ENCODE results near the gene IL3. TPM values are rescaled to one million over a fixed set of nuclear protein-coding genes. Genes with fewer than 3 reads are reported as not detected.

The IL3 gene
- total RNA-seq, 4 donors from 2014 or later = not detected

- in situ Hi-C loops (cut with MboI; ENCODE audit: low sequenced_read_pairs in 4 of 4) = no loop called here
- Histone ChIP-seq H3K9me3 (no peaks in the 10 kb centered on the region), H3K4me1 (peaks cover 20% of the 10 kb centered on the region in 2 donors), H3K36me3 (no peaks in the 10 kb centered on the region), H3K27ac (peak overlapping the region; percentile 12 to 50 (median 30)), H3K27me3 (peaks cover 0 to 3% (median 0%) of the 10 kb centered on the region in 3 donors), H3K4me3 (no peak overlapping the region)
- intact Hi-C loops (cut with DNase I; ENCODE audit: low total_unique reads) = loop anchor here (5.0 kb wide), 1 partner anchor 49 kb away; the partner anchor contains the start of gene IL3
- TF ChIP-seq POLR2A (IDR thresholded peaks at IDR 0.05) = no peak
- TF ChIP-seq, protein P1, sequence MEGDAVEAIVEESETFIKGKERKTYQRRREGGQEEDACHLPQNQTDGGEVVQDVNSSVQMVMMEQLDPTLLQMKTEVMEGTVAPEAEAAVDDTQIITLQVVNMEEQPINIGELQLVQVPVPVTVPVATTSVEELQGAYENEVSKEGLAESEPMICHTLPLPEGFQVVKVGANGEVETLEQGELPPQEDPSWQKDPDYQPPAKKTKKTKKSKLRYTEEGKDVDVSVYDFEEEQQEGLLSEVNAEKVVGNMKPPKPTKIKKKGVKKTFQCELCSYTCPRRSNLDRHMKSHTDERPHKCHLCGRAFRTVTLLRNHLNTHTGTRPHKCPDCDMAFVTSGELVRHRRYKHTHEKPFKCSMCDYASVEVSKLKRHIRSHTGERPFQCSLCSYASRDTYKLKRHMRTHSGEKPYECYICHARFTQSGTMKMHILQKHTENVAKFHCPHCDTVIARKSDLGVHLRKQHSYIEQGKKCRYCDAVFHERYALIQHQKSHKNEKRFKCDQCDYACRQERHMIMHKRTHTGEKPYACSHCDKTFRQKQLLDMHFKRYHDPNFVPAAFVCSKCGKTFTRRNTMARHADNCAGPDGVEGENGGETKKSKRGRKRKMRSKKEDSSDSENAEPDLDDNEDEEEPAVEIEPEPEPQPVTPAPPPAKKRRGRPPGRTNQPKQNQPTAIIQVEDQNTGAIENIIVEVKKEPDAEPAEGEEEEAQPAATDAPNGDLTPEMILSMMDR (IDR thresholded peaks at IDR 0.05 in 4 of 5, conservative IDR thresholded peaks at IDR 0.05 in 1 of 5) = no peak
- DNase-seq = peak; percentile 34 to 65
- ATAC-seq = peak; percentile 82 to 83
Observed at GRCh38 chr5:132013006-132013689, 47.3 kb upstream of the IL3 start.

- DNase-seq (peak; percentile 1 to 4), ATAC-seq (peak in 1 of 2 donors; percentile 7)
- no peaks in the 10 kb centered on the region for H3K36me3 ChIP-seq
- no peaks in the 10 kb centered on the region for H3K9me3 ChIP-seq
- peaks cover 14 to 16% of the 10 kb centered on the region in 2 donors for H3K4me1 ChIP-seq
- no peak overlapping the region for H3K4me3 ChIP-seq
- H3K27me3 ChIP-seq = peaks cover 0 to 3% (median 0%) of the 10 kb centered on the region in 3 donors
- TF ChIP-seq POLR2A (IDR thresholded peaks at IDR 0.05) = no peak
- TF ChIP-seq, protein P1 (IDR thresholded peaks at IDR 0.05 in 4 of 5, conservative IDR thresholded peaks at IDR 0.05 in 1 of 5) = no peak
- intact Hi-C loops (cut with DNase I; ENCODE audit: low total_unique reads) (loop anchor here (5.0 kb wide), 1 partner anchor 49 kb away; the partner anchor contains the start of gene IL3), in situ Hi-C loops (cut with MboI; ENCODE audit: low sequenced_read_pairs in 4 of 4) (no loop called here)
- H3K27ac ChIP-seq = peak overlapping the region in 3 of 4 donors; percentile 12 to 50 (median 35)
Observed at GRCh38 chr5:132013711-132014110, 46.7 kb upstream of the IL3 start.

GRCh38 chr5:132016721-132017250, 43.7 kb upstream of the IL3 start:
- Histone ChIP-seq H3K27me3 (peaks cover 0 to 3% (median 0%) of the 10 kb centered on the region in 3 donors), H3K36me3 (no peaks in the 10 kb centered on the region), H3K4me3 (no peak overlapping the region), H3K4me1 (peaks cover 6 to 10% of the 10 kb centered on the region in 2 donors), H3K9me3 (no peaks in the 10 kb centered on the region), H3K27ac (no peak overlapping the region)
- DNase-seq (no peak), ATAC-seq (no peak)
- TF ChIP-seq POLR2A (IDR thresholded peaks at IDR 0.05) = no peak
- TF ChIP-seq, protein P1 (IDR thresholded peaks at IDR 0.05 in 4 of 5, conservative IDR thresholded peaks at IDR 0.05 in 1 of 5) = no peak
- in situ Hi-C loops (cut with MboI; ENCODE audit: low sequenced_read_pairs in 4 of 4) (no loop called here), intact Hi-C loops (cut with DNase I; ENCODE audit: low total_unique reads) (no loop called here)

DNA sequence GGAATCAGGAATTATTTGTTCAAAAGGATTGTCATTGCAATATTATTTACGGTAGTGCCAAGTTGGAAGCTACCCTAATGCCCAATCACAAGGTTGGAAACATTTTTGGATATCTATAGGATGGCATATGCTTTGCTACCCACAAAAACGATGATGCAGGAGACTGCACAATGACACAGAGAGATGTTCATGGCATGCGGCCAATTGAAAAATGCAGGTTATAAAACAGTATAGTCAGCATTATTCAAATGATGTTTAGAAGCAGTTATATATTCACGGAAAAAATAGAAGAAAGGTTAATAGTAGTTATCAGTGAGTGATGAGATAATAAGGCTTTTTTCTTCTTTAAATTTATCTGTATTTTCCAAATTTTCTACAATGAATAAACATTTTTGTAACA, 43.1 kb upstream of the IL3 start:
- Histone ChIP-seq H3K27ac (no peak overlapping the region), H3K36me3 (no peaks in the 10 kb centered on the region), H3K27me3 (peaks cover 0 to 3% (median 0%) of the 10 kb centered on the region in 3 donors), H3K9me3 (no peaks in the 10 kb centered on the region), H3K4me3 (no peak overlapping the region), H3K4me1 (peaks cover under 1 to 10% of the 10 kb centered on the region in 2 donors)
- intact Hi-C loops (cut with DNase I; ENCODE audit: low total_unique reads) (no loop called here), in situ Hi-C loops (cut with MboI; ENCODE audit: low sequenced_read_pairs in 4 of 4) (no loop called here)
- TF ChIP-seq, protein P1 (IDR thresholded peaks at IDR 0.05 in 4 of 5, conservative IDR thresholded peaks at IDR 0.05 in 1 of 5) = no peak
- TF ChIP-seq POLR2A (IDR thresholded peaks at IDR 0.05) = no peak
- DNase-seq (no peak), ATAC-seq (no peak)

Data from gastrocnemius medialis (tissue), 4 donors.